UCSD-AML1 (cell line): ENCODE data around the gene SART3.
"Not testable (repeated sequence)": the region's sequence is repeated elsewhere in the genome, so short reads cannot be mapped to it uniquely, and the experiment has no call there.

Experiments used
- DNase-seq: peaks from one replicate; lab custom pipeline; 2025; ENCODE audit not compliant: unreplicated experiment; lab: John Stamatoyannopoulos, UW

Gene SART3

GRCh38 chr12:108495823-108496579 lies 65.0 kb downstream of the SART3 start:
- no peak for DNase-seq

- peak; percentile 36 for DNase-seq
Measured at GRCh38 chr12:108495054-108495453, 65.9 kb downstream of the SART3 start.

GRCh38 chr12:108491256-108491655 lies 69.7 kb downstream of the SART3 start:
- no peak for DNase-seq

- DNase-seq, result not testable (repeated sequence)
Measured at GRCh38 chr12:108487029-108487428, 73.9 kb downstream of the SART3 start.

GRCh38 chr12:108485371-108485770 lies 75.6 kb downstream of the SART3 start:
- not testable (repeated sequence) for DNase-seq

GRCh38 chr12:108484845-108485244 lies 76.1 kb downstream of the SART3 start:
- DNase-seq, result no peak

GRCh38 chr12:108484431-108484830 lies 76.5 kb downstream of the SART3 start:
- DNase-seq, result no peak

- no peak for DNase-seq
Measured at GRCh38 chr12:108483213-108484059, 77.5 kb downstream of the SART3 start.

GRCh38 chr12:108482717-108483212 lies 78.2 kb downstream of the SART3 start:
- DNase-seq, result no peak

GRCh38 chr12:108479364-108480070 lies 81.5 kb downstream of the SART3 start:
- DNase-seq, result no peak

- DNase-seq, result no peak
Measured at GRCh38 chr12:108478611-108479206, 82.3 kb downstream of the SART3 start.

- DNase-seq, result no peak
Measured at GRCh38 chr12:108477881-108478259, 83.1 kb downstream of the SART3 start.

GRCh38 chr12:108477055-108477880 lies 83.7 kb downstream of the SART3 start:
- no peak for DNase-seq

- DNase-seq, result no peak
Measured at GRCh38 chr12:108475396-108475795, 85.6 kb downstream of the SART3 start.

- no peak for DNase-seq
Measured at GRCh38 chr12:108473400-108474055, 87.4 kb downstream of the SART3 start.
